Endothelial cell of umbilical vein (primary cell): Measurements from ENCODE around the gene ERP29.

Experiments used
- EZH2 ChIP-seq: IDR thresholded peaks from 2 replicates; pipeline ENCODE4 v1.6.1; 2012; ENCODE audit warnings: borderline replicate concordance, low read depth, mild to moderate bottlenecking, moderate library complexity, low read length, inconsistent platforms; ENCODE audit not compliant: severe bottlenecking
- MYC ChIP-seq: IDR thresholded peaks from one replicate; pipeline ENCODE4 v1.6.1; 2011; ENCODE audit warnings: mild to moderate bottlenecking, low read depth, low read length
- POLR2A ChIP-seq: IDR thresholded peaks from 2 replicates; pipeline ENCODE4 v1.6.1; 2012; ENCODE audit warnings: low read depth, mild to moderate bottlenecking, control low read depth, low read length
- POLR2AphosphoS5 ChIP-seq: IDR thresholded peaks from 2 replicates; pipeline ENCODE4 v1.6.1; 2012; ENCODE audit warnings: low read depth, mild to moderate bottlenecking, control low read depth, low read length, moderate library complexity; ENCODE audit not compliant: insufficient read depth
- TF ChIP-seq, protein P1 (sequence below): IDR thresholded peaks from 2 replicates; pipeline ENCODE4 v1.6.1; 2011; ENCODE audit not compliant: insufficient read depth, insufficient read length
- TF ChIP-seq, protein P2 (sequence below), 2 donors: IDR thresholded peaks; 1 replicate in 1 of 2; 2 replicates in 1 of 2; pipeline ENCODE4 v1.5.1; 2011; ENCODE audit warnings: low read length in 2 of 2, mild to moderate bottlenecking in 2 of 2, moderate library complexity in 2 of 2, control low read depth in 1 of 2, inconsistent platforms in 1 of 2, low read depth in 1 of 2; ENCODE audit not compliant: insufficient read depth in 1 of 2; ENCODE audit errors: extremely low read depth in 1 of 2

DNA sequence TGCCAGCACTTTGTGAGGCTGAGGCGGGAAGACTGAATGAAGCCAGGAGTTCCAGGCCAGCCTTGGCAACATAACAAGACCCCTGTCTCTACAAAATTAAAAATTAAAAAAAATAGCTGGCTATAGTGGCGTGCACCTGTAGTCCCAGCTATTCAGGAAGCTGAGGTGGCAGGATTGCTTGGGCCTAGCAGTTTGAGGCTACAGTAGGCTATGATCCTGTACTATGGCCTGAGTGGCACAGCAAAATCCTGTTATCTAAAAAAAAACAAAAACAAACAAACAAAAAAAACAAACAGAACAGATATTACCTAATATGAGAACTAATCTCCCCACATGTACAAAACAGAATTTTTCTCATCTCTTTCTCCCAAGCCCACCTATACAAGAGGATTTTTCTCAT, 15.9 kb upstream of the ERP29 start:
- no peak for TF ChIP-seq EZH2
- TF ChIP-seq POLR2A: no peak
- TF ChIP-seq, protein P1, sequence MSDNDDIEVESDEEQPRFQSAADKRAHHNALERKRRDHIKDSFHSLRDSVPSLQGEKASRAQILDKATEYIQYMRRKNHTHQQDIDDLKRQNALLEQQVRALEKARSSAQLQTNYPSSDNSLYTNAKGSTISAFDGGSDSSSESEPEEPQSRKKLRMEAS: no peak
- TF ChIP-seq, protein P2, sequence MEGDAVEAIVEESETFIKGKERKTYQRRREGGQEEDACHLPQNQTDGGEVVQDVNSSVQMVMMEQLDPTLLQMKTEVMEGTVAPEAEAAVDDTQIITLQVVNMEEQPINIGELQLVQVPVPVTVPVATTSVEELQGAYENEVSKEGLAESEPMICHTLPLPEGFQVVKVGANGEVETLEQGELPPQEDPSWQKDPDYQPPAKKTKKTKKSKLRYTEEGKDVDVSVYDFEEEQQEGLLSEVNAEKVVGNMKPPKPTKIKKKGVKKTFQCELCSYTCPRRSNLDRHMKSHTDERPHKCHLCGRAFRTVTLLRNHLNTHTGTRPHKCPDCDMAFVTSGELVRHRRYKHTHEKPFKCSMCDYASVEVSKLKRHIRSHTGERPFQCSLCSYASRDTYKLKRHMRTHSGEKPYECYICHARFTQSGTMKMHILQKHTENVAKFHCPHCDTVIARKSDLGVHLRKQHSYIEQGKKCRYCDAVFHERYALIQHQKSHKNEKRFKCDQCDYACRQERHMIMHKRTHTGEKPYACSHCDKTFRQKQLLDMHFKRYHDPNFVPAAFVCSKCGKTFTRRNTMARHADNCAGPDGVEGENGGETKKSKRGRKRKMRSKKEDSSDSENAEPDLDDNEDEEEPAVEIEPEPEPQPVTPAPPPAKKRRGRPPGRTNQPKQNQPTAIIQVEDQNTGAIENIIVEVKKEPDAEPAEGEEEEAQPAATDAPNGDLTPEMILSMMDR (IDR thresholded peaks at IDR 0.05; ENCODE audit: extremely low read depth in 1 of 2, insufficient read depth in 1 of 2, low read depth in 1 of 2, low read length in 2 of 2): no peak
- TF ChIP-seq POLR2AphosphoS5: no peak
- no peak for TF ChIP-seq MYC
